GM19035 (cell line): Measurements from ENCODE around the gene KIAA0513.

Source experiments
- ATAC-seq: cut with Tn5 transposase; IDR thresholded peaks from one replicate; pipeline ENCODE4 v1.9.1; 2021; ENCODE audit not compliant: unreplicated experiment

KIAA0513 gene

GRCh38 chr16:85066346-85066885 lies 38.8 kb downstream of the KIAA0513 start:
- ATAC-seq = no peak

- ATAC-seq = no peak
Observed at GRCh38 chr16:85067024-85067423, 39.4 kb downstream of the KIAA0513 start.

GRCh38 chr16:85067426-85067825 lies 39.8 kb downstream of the KIAA0513 start:
- ATAC-seq = no peak

GRCh38 chr16:85068746-85069145 lies 41.2 kb downstream of the KIAA0513 start:
- no peak for ATAC-seq

- ATAC-seq = no peak
Observed at GRCh38 chr16:85069171-85069570, 41.6 kb downstream of the KIAA0513 start.

- no peak for ATAC-seq
Observed at GRCh38 chr16:85072076-85072860, 44.7 kb downstream of the KIAA0513 start.

GRCh38 chr16:85072947-85073346 lies 45.4 kb downstream of the KIAA0513 start:
- ATAC-seq = no peak

- ATAC-seq = no peak
Observed at GRCh38 chr16:85074225-85074914, 46.8 kb downstream of the KIAA0513 start.

- ATAC-seq = no peak
Observed at GRCh38 chr16:85075236-85075924, 47.8 kb downstream of the KIAA0513 start.

GRCh38 chr16:85077039-85077438 lies 49.4 kb downstream of the KIAA0513 start:
- ATAC-seq = no peak

- ATAC-seq = no peak
Observed at GRCh38 chr16:85077576-85078125, 50.1 kb downstream of the KIAA0513 start.

- ATAC-seq = no peak
Observed at GRCh38 chr16:85078226-85078625, 50.6 kb downstream of the KIAA0513 start.

- no peak for ATAC-seq
Observed at GRCh38 chr16:85078952-85079351, 51.4 kb downstream of the KIAA0513 start.

- no peak for ATAC-seq
Observed at GRCh38 chr16:85079785-85080570, 52.4 kb downstream of the KIAA0513 start.

- ATAC-seq = no peak
Observed at GRCh38 chr16:85081038-85081437, 53.4 kb downstream of the KIAA0513 start.

- ATAC-seq = no peak
Observed at GRCh38 chr16:85081765-85082164, 54.2 kb downstream of the KIAA0513 start.

GRCh38 chr16:85082173-85083050 lies 54.8 kb downstream of the KIAA0513 start:
- ATAC-seq = no peak

GRCh38 chr16:85083051-85083639 lies 55.5 kb downstream of the KIAA0513 start:
- ATAC-seq = no peak

- no peak for ATAC-seq
Observed at GRCh38 chr16:85084841-85085510, 57.4 kb downstream of the KIAA0513 start.
